AG09319 (cell line): ENCODE data around the gene MRM1.

Source experiments
- DNase-seq: peaks from one replicate; pipeline ENCODE4 v3.0.0-alpha.2; 2010; ENCODE audit warnings: low read depth; ENCODE audit errors: extremely low read depth
- CTCF ChIP-seq: IDR thresholded peaks from 2 replicates; pipeline ENCODE4 v1.5.1; 2011; ENCODE audit warnings: low read depth, mild to moderate bottlenecking, inconsistent platforms, low read length, moderate library complexity

Gene MRM1

DNA sequence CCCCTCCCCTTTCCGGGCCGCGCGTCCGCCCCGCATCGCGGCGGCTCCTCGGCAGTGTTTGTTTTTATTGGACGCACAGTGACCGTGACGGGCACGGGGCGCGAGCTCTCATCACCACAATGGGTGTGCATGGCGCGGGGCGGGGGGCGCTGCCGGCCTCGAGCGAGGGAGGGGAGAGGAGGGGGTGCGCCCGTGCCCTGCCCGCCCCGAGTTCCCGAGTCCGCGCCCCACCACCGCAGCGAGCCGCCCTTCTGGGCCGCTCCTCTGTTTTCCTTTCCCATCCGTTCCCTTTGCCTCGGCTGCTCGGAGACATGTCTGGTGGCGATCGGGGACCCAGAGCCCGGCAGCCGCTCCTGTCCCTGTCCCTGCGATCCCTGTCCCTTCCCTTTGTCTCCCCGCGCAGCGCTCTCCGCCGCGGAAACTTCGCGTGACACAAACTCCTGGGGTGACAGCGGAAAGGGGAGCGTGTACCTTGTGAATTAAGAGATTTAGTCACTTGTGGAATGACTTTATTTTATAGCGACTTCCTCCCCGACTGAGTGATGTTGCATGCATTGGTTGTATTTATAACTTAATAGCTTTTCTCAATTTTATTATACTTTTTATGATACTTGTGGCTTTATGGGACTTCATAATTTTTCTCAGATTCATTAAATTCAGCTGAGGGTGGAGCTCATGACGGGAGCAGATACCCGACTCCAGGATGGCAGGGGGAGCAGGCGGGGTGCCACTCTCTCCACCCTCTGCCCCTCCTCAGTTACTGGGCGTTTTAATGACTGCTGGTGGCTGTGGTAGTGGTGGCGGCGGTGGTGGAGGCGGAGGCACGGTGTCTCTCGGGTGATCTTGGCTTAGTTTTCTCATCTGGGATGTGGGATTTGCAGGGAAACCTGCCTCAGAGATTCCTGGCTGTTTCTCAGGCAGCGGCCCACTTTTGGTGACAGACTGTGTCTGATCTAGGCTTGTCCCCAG is 40.8 kb downstream of the MRM1 start:
- TF ChIP-seq CTCF: no peak
- no peak for DNase-seq

GRCh38 chr17:36643086-36643685 is 41.8 kb downstream of the MRM1 start:
- DNase-seq: no peak
- no peak for TF ChIP-seq CTCF

DNA sequence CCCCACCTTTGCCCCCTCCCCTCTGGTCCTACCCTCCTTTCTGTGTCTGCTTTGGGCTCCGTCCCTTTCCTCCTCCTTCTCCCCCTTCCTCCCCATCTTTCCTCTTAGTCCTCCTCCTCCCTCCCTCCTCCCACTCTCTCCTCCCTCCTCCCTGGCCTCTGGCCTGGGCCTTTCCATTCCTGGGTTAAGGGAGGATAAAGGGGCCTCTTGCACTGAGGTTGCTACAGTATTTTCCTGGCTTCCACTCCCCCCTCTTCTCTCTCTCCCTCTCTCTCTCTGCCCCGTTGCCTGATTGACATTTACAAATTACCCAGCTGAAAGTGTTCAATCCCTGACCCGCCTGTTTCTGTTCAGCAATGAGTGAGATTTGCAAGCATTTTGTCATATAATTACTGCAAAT is 44.0 kb downstream of the MRM1 start:
- no peak for DNase-seq
- TF ChIP-seq CTCF: no peak

DNA sequence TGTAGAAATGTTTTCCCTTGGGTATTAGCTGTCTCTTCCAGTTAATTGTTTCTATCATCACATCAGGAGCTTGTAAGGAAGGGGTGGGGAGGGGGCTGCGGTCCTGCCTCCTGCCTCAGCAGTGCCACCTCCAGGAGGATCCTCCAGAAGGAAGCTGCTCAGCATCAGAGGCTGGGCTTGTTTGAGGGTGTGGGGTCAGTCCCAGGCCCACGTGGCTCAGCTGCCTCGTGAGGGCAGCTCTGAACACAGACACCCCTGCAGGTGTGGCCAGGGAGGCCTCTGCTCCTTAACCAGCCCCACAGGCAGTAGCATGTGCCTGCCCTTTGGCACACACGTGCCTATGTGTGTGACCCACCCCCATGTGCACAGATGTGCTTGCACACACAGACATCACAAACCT is 46.3 kb downstream of the MRM1 start:
- no peak for DNase-seq
- no peak for TF ChIP-seq CTCF

- DNase-seq: no peak
- TF ChIP-seq CTCF: no peak
Measured at GRCh38 chr17:36650096-36650775, 48.9 kb downstream of the MRM1 start.

DNA sequence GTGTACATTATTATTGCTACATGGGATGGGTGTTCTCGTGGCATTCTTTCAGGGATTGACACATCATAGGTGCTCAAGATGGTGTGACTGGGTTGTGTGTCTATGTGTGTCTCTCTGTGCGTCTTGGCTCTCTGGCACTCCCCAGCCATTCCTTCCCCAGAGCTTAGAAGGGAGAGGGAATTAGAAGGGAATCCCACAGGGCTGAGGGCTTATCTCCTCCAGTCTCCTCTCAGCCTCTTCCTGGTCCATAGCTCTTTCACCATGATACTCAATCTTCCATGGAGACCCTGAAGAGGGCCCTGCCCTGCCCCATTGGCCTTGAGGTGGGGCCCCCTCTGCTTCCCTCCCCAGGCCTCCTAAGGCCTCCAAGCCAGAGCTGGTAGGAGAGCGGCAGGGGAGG is 52.0 kb downstream of the MRM1 start:
- no peak for DNase-seq
- TF ChIP-seq CTCF: no peak

DNA sequence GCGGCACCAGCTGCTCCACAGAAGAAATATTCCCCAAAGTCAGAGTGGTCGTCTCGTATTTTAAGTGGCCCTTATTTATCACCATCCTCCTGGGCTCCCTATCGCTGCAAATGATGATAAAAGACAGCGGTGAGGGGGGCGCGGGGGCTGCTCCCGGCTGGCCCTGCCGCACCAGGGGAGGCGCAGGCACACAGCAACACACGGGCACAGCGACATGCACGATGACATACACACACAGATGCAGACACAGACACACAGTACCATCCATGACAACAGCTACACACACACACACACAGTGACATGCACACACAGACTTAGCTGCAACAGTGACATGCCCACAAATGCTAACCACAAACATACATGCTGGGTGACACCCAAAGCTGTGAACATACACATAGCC is 52.5 kb downstream of the MRM1 start:
- no peak for DNase-seq
- no peak for TF ChIP-seq CTCF
